Posterior vena cava (tissue), 2 donors: ENCODE results near the gene ZNF512. TPM values are rescaled to one million over a fixed set of nuclear protein-coding genes. Genes with fewer than 3 reads are reported as not detected.
"Not testable (repeated sequence)": the region's sequence is repeated elsewhere in the genome, so short reads cannot be mapped to it uniquely, and the experiment has no call there.

Experiments used
- DNase-seq: peaks from one replicate; pipeline ENCODE4 v3.0.0-alpha.2; 2020; ENCODE audit warnings: low spot score
- intact Hi-C, 2 donors: fragments of 100-400 bp; cut with DNase I; formaldehyde crosslinking; loops; one replicate each; pipeline versions ENCODE4 v1.14.1 to v1.14.2; 2022 to 2023
- total RNA-seq, 2 donors: library from RNA; stranded (reverse); fragmentation: NEBNext Ultra II Directional; extraction: Animal tissue kit (Norgen Biotek cat#: 25700); gene quantifications; one replicate each; pipeline ENCODE4 v1.2.1, GENCODE V29; 2021
- donor health status: DM: yes; HTN: yes; CAD: no.
- donor health status: DM: yes; HTN: yes; CAD: no.

ZNF512 gene
- total RNA-seq, 2 donors from 2014 or later = 25.2 to 27.4 TPM

- intact Hi-C loops = no loop called here
- no peak for DNase-seq
Measured at GRCh38 chr2:27573452-27573851, 9.4 kb upstream of the ZNF512 start.

GRCh38 chr2:27581417-27582128 lies 1.3 kb upstream of the ZNF512 start:
- DNase-seq = no peak
- intact Hi-C loops = loop anchor here in 1 of 2 donors (10.0 kb wide), 1 partner anchor 87 kb away; the partner anchor contains the start of genes FNDC4 and GCKR

GRCh38 chr2:27582129-27582694 lies 630 bp upstream of the ZNF512 start:
- no peak for DNase-seq
- intact Hi-C loops = loop anchor here in 1 of 2 donors (10.0 kb wide), 1 partner anchor 87 kb away; the partner anchor contains the start of genes FNDC4 and GCKR

GRCh38 chr2:27583390-27583915 lies 611 bp downstream of the ZNF512 start:
- no peak for DNase-seq
- intact Hi-C loops = loop anchor here in 1 of 2 donors (10.0 kb wide), 1 partner anchor 89 kb away; the partner anchor contains the start of genes FNDC4 and GCKR

GRCh38 chr2:27584597-27584996 lies 1.8 kb downstream of the ZNF512 start:
- intact Hi-C loops = loop anchor here in 1 of 2 donors (10.0 kb wide), 1 partner anchor 90 kb away; the partner anchor contains the start of genes FNDC4 and GCKR

GRCh38 chr2:27587025-27587424 lies 4.2 kb downstream of the ZNF512 start:
- intact Hi-C loops = loop anchor here in 1 of 2 donors (10.0 kb wide), 1 partner anchor 92 kb away; the partner anchor contains the start of genes FNDC4 and GCKR
- no peak for DNase-seq

More at GRCh38 chr2:27584597-27584996, 1.8 kb downstream of the ZNF512 start:
- DNase-seq = no peak

GRCh38 chr2:27588308-27588707 lies 5.5 kb downstream of the ZNF512 start:
- DNase-seq = no peak
- intact Hi-C loops = loop anchor here in 1 of 2 donors (10.0 kb wide), 1 partner anchor 94 kb away; the partner anchor contains the start of genes FNDC4 and GCKR

- intact Hi-C loops = no loop called here
- no peak for DNase-seq
Measured at GRCh38 chr2:27591745-27592144, 8.9 kb downstream of the ZNF512 start.

- DNase-seq = no peak
- intact Hi-C loops = no loop called here
Measured at GRCh38 chr2:27593240-27593639, 10.4 kb downstream of the ZNF512 start.

- intact Hi-C loops, DNase-seq: not testable (repeated sequence)
Measured at GRCh38 chr2:27594020-27594703, 11.3 kb downstream of the ZNF512 start.

- intact Hi-C loops, DNase-seq: not testable (repeated sequence)
Measured at GRCh38 chr2:27595412-27595811, 12.6 kb downstream of the ZNF512 start.

- no peak for DNase-seq
- intact Hi-C loops = no loop called here
Measured at GRCh38 chr2:27596627-27597026, 13.8 kb downstream of the ZNF512 start.

GRCh38 chr2:27606611-27607010 lies 23.8 kb downstream of the ZNF512 start:
- no peak for DNase-seq
- intact Hi-C loops = no loop called here

- DNase-seq = no peak
- intact Hi-C loops = no loop called here
Measured at GRCh38 chr2:27613985-27614384, 31.1 kb downstream of the ZNF512 start.

GRCh38 chr2:27615316-27615715 lies 32.5 kb downstream of the ZNF512 start:
- intact Hi-C loops = no loop called here
- DNase-seq = no peak

GRCh38 chr2:27621524-27621923 lies 38.7 kb downstream of the ZNF512 start:
- no peak for DNase-seq
- intact Hi-C loops = no loop called here

- intact Hi-C loops = no loop called here
Measured at GRCh38 chr2:27622921-27623384, 40.1 kb downstream of the ZNF512 start.

GRCh38 chr2:27624943-27625342 lies 42.1 kb downstream of the ZNF512 start:
- intact Hi-C loops = no loop called here
- no peak for DNase-seq

More at GRCh38 chr2:27622921-27623384, 40.1 kb downstream of the ZNF512 start:
- DNase-seq = no peak

- DNase-seq, intact Hi-C loops: not testable (repeated sequence)
Measured at GRCh38 chr2:27626323-27626722, 43.5 kb downstream of the ZNF512 start.
